OCI-LY7 (cell line): ENCODE data around the gene NAPG. TPM values are rescaled to one million over a fixed set of nuclear protein-coding genes. Genes with fewer than 3 reads are reported as not detected.

Experiments used
- BruUV-seq: library from RNA; stranded (reverse); fragments of 400-500 nt; replicated peaks from 2 replicates; lab custom pipeline; 2021; lab: Mats Ljungman, UMichigan
- CTCF ChIA-PET: fragments of 300-600 bp; sonication (Branson Sonifier 250); formaldehyde crosslinking; loops from one replicate; lab custom pipeline; 2022; ENCODE audit warnings: antibody characterized with exemption; ENCODE audit not compliant: unreplicated experiment; lab: Charles Lee
- POLR2A ChIA-PET: fragments of 300-600 bp; sonication (Branson Sonifier 250); formaldehyde crosslinking; loops from one replicate; lab custom pipeline; 2022; ENCODE audit warnings: antibody characterized with exemption; lab: Charles Lee
- DNase-seq: peaks from one replicate; pipeline ENCODE4 v3.0.0-alpha.2; 2015; ENCODE audit warnings: low spot score
- H2AFZ ChIP-seq: fragments of 200-600 bp; sonication (generic), shearing (Covaris generic); 2 replicates; pipeline ENCODE4 v1.6.1; 2014; ENCODE audit warnings: mild to moderate bottlenecking, antibody characterized with exemption, low read length, moderate library complexity
- H3K27ac ChIP-seq: fragments of 200-600 bp; sonication (generic); 2 replicates; pipeline ENCODE4 v1.5.1; 2014; ENCODE audit warnings: mixed run types, low read depth, mild to moderate bottlenecking, moderate library complexity, low read length, inconsistent platforms; ENCODE audit not compliant: poor library complexity, severe bottlenecking
- H3K36me3 ChIP-seq: fragments of 200-600 bp; sonication (generic); 2 replicates; pipeline ENCODE4 v1.6.1; 2014; ENCODE audit warnings: mild to moderate bottlenecking, antibody characterized with exemption, low read length, moderate library complexity, mixed read lengths; ENCODE audit not compliant: insufficient read depth
- H3K4me1 ChIP-seq: fragments of 200-600 bp; sonication (generic); 2 replicates; pipeline ENCODE4 v1.5.1; 2014; ENCODE audit warnings: mild to moderate bottlenecking, low read length; ENCODE audit not compliant: insufficient read depth, poor library complexity, severe bottlenecking
- H3K4me2 ChIP-seq: fragments of 200-600 bp; sonication (generic); 2 replicates; pipeline ENCODE4 v1.6.1; 2014; ENCODE audit warnings: mild to moderate bottlenecking, low read length
- H3K4me3 ChIP-seq: fragments of 200-600 bp; sonication (generic); 2 replicates; pipeline ENCODE4 v1.5.1; 2014; ENCODE audit warnings: mild to moderate bottlenecking, low read depth, low read length; ENCODE audit not compliant: poor library complexity, severe bottlenecking
- H3K79me2 ChIP-seq: fragments of 200-600 bp; sonication (generic); 2 replicates; pipeline ENCODE4 v1.6.1; 2016; ENCODE audit warnings: low read depth, mild to moderate bottlenecking, low read length, moderate library complexity, mixed read lengths; ENCODE audit not compliant: insufficient read depth
- H3K9me2 ChIP-seq: fragments of 200-600 bp; sonication (generic); 2 replicates; pipeline ENCODE4 v1.6.1; 2016; ENCODE audit warnings: mild to moderate bottlenecking, low read length, mixed read lengths; ENCODE audit not compliant: insufficient read depth
- H3K9me3 ChIP-seq: fragments of 200-600 bp; sonication (generic); 2 replicates; pipeline ENCODE4 v1.6.1; 2014; ENCODE audit warnings: mild to moderate bottlenecking, mixed run types, low read length, mixed read lengths
- H4K20me1 ChIP-seq: fragments of 200-600 bp; sonication (generic); 2 replicates; pipeline ENCODE4 v1.6.1; 2014; ENCODE audit warnings: mild to moderate bottlenecking, antibody characterized with exemption, low read length, moderate library complexity, mixed read lengths; ENCODE audit not compliant: insufficient read depth
- EZH2phosphoT487 ChIP-seq: fragments of 200-600 bp; sonication (generic); IDR thresholded peaks from 2 replicates; pipeline ENCODE4 v1.6.1; 2018; ENCODE audit warnings: low read depth, borderline replicate concordance, mild to moderate bottlenecking, mixed run types, antibody characterized with exemption, low read length, moderate library complexity, mixed read lengths
- intact Hi-C: fragments of 100-400 bp; cut with micrococcal nuclease; formaldehyde crosslinking; loops from one replicate; pipeline ENCODE4 v1.10.0; 2022; ENCODE audit not compliant: unreplicated experiment
- total RNA-seq, 2 experiments: library from RNA; depleted of rRNA in 1 of 2; stranded (reverse); fragments of >200 nt in 1 of 2; shearing (Covaris generic) in 1 of 2; gene quantifications; 2 replicates each; pipeline ENCODE4 v1.2.3, GENCODE V29; 2014 to 2022
- TF ChIP-seq, protein P1 (sequence below): fragments of 200-600 bp; sonication (generic); conservative IDR thresholded peaks from 2 replicates; pipeline ENCODE4 v1.5.1; 2014; ENCODE audit warnings: mild to moderate bottlenecking, antibody characterized with exemption, low read length, moderate library complexity, mixed read lengths

The NAPG gene
- total RNA-seq, 2 experiments from 2014 or later, result 34.6 to 52.3 TPM

GRCh38 chr18:10485475-10485874 lies 40.4 kb upstream of the NAPG start:
- DNase-seq, result no peak
- Histone ChIP-seq H3K4me1 (peaks cover 47% of the 10 kb centered on the region), H3K9me3 (no peaks in the 10 kb centered on the region), H2AFZ (no peak overlapping the region), H3K9me2 (no peaks in the 10 kb centered on the region), H3K4me2 (no peak overlapping the region), H3K36me3 (no peaks in the 10 kb centered on the region), H4K20me1 (no peaks in the 10 kb centered on the region), H3K79me2 (no peaks in the 10 kb centered on the region), H3K27ac (no peak overlapping the region), H3K4me3 (no peak overlapping the region)
- ChIA-PET CTCF (no interaction called here), POLR2A (no interaction called here)
- no TSS peak for BruUV-seq
- no peak for TF ChIP-seq EZH2phosphoT487
- TF ChIP-seq, protein P1, sequence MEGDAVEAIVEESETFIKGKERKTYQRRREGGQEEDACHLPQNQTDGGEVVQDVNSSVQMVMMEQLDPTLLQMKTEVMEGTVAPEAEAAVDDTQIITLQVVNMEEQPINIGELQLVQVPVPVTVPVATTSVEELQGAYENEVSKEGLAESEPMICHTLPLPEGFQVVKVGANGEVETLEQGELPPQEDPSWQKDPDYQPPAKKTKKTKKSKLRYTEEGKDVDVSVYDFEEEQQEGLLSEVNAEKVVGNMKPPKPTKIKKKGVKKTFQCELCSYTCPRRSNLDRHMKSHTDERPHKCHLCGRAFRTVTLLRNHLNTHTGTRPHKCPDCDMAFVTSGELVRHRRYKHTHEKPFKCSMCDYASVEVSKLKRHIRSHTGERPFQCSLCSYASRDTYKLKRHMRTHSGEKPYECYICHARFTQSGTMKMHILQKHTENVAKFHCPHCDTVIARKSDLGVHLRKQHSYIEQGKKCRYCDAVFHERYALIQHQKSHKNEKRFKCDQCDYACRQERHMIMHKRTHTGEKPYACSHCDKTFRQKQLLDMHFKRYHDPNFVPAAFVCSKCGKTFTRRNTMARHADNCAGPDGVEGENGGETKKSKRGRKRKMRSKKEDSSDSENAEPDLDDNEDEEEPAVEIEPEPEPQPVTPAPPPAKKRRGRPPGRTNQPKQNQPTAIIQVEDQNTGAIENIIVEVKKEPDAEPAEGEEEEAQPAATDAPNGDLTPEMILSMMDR, result no peak
- intact Hi-C loops, result no loop called here

GRCh38 chr18:10486362-10486761 lies 39.5 kb upstream of the NAPG start:
- Histone ChIP-seq H3K4me3 (no peak overlapping the region), H3K9me3 (no peaks in the 10 kb centered on the region), H2AFZ (peak overlapping the region; percentile 7; the same call in 1 of the 2 replicates), H4K20me1 (no peaks in the 10 kb centered on the region), H3K4me1 (peaks cover 50% of the 10 kb centered on the region), H3K9me2 (no peaks in the 10 kb centered on the region), H3K79me2 (no peaks in the 10 kb centered on the region), H3K27ac (no peak overlapping the region), H3K4me2 (0 out of 2 replicates have a peak overlapping the region, but pooled peaks have one; percentile 11), H3K36me3 (no peaks in the 10 kb centered on the region)
- BruUV-seq, result no TSS peak
- intact Hi-C loops, result no loop called here
- ChIA-PET POLR2A (no interaction called here), CTCF (interaction anchor here (0.6 kb wide), 1 partner anchor 12 kb away, joined by 3 read pairs; no protein-coding TSS in a partner anchor)
- TF ChIP-seq EZH2phosphoT487, result no peak
- TF ChIP-seq, protein P1, result no peak
- no peak for DNase-seq

DNA sequence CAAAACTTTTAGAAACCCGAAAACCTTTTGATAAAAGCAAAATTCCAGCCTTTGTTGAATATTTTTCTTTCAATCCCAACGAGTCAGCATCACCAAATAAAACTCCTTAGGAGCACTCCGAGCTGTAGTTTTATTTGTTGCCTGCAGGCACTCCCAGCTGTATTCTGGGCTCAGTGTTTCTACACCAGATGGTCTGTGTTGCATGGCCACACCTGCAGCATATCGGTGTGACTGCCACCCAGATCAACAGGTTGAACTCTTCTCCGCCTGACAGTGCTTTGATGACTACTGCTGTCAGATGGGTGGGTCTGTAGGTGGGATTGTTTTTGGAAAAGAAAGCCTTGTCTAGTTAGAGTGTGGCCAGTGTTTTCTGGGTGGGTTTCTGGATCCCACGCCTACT lies 38.7 kb upstream of the NAPG start:
- H3K9me3 ChIP-seq, result no peaks in the 10 kb centered on the region
- H4K20me1 ChIP-seq, result no peaks in the 10 kb centered on the region
- no TSS peak for BruUV-seq
- intact Hi-C loops, result no loop called here
- peaks cover 43% of the 10 kb centered on the region for H3K4me1 ChIP-seq
- H3K79me2 ChIP-seq, result no peaks in the 10 kb centered on the region
- H3K4me2 ChIP-seq, result peak overlapping the region; percentile 11; the same call in 1 of the 2 replicates
- no peaks in the 10 kb centered on the region for H3K36me3 ChIP-seq
- H3K27ac ChIP-seq, result no peak overlapping the region
- no peaks in the 10 kb centered on the region for H3K9me2 ChIP-seq
- ChIA-PET CTCF (no interaction called here), POLR2A (no interaction called here)
- no peak for TF ChIP-seq EZH2phosphoT487
- TF ChIP-seq, protein P1, result no peak
- peak overlapping the region; percentile 7; the same call in 1 of the 2 replicates for H2AFZ ChIP-seq
- H3K4me3 ChIP-seq, result no peak overlapping the region
- peak; percentile 51 for DNase-seq
